Left lung (tissue), 10 donors: ENCODE results near the gene MAPK9. TPM values are rescaled to one million over a fixed set of nuclear protein-coding genes. Genes with fewer than 3 reads are reported as not detected.

Experiments
- ATAC-seq: fragments of 200-7000 bp; cut with Tn5 transposase; one replicate; pipeline ENCODE4 v1.9.1; 2020; ENCODE audit warnings: moderate library complexity
- DNase-seq, 4 donors: peaks; one replicate each; pipeline ENCODE4 v3.0.0-alpha.2; 2013 to 2020
- H3K27ac ChIP-seq, 2 donors: fragments of 200-600 bp; sonication (generic) in 1 of 2; one replicate each; pipeline versions ENCODE4 v1.5.0 to v1.8.0; 2020 to 2021
- H3K27me3 ChIP-seq, 2 donors: fragments of 200-600 bp; sonication (generic) in 1 of 2; one replicate each; pipeline versions ENCODE4 v1.5.0 to v1.8.0; 2020 to 2021
- H3K36me3 ChIP-seq, 2 donors: fragments of 200-600 bp; sonication (generic) in 1 of 2; one replicate each; pipeline versions ENCODE4 v1.5.0 to v1.8.0; 2020 to 2021
- H3K4me1 ChIP-seq, 2 donors: fragments of 200-600 bp; one replicate each; pipeline ENCODE4 v1.8.0; 2021
- H3K4me3 ChIP-seq, 2 donors: fragments of 200-600 bp; sonication (generic) in 1 of 2; one replicate each; pipeline versions ENCODE4 v1.5.0 to v1.8.0; 2020 to 2021; ENCODE audit warnings: mild to moderate bottlenecking in 1 of 2
- H3K9me3 ChIP-seq, 2 donors: fragments of 200-600 bp; sonication (generic) in 1 of 2; one replicate each; pipeline versions ENCODE4 v1.5.0 to v1.8.0; 2020 to 2021
- CTCF ChIP-seq, 2 donors: fragments of 200-600 bp; sonication (generic) in 1 of 2; IDR thresholded peaks; one replicate each; pipeline versions ENCODE4 v1.5.0 to v1.8.0; 2021; ENCODE audit warnings: antibody characterized with exemption in 2 of 2
- intact Hi-C, 2 donors: fragments of 100-400 bp; cut with DNase I; formaldehyde crosslinking; loops; one replicate each; pipeline versions ENCODE4 v1.11.2 to v1.14.2; 2022
- polyA plus RNA-seq, 6 donors: library from polyadenylated mRNA; unstranded; fragments of 120-200 nt; gene quantifications; one replicate each; pipeline ENCODE4 v1.2.1, GENCODE V29; 2013; ENCODE audit not compliant: insufficient read length in 6 of 6
- total RNA-seq, 2 donors: library from RNA; stranded (reverse); fragmentation: NEBNext Ultra II Directional; extraction: Animal tissue kit (Norgen Biotek cat#: 25700); gene quantifications; one replicate each; pipeline ENCODE4 v1.2.1, GENCODE V29; 2021
- donor health status: DM: no; HTN: yes; CAD: no.
- donor health status: DM: no; HTN: no; CAD: no.

Gene MAPK9
- total and polyA plus RNA-seq, 8 donors = 36.2 to 44.9 (median 38.4) TPM

GRCh38 chr5:180283026-180283615 is 8.8 kb downstream of the MAPK9 start:
- no peak for TF ChIP-seq CTCF (IDR thresholded peaks at IDR 0.05)
- Histone ChIP-seq H3K4me3 (no peak overlapping the region), H3K36me3 (peaks cover 0 to 55% of the 10 kb centered on the region in 2 donors), H3K4me1 (peaks cover 0 to 5% of the 10 kb centered on the region in 2 donors), H3K27ac (no peak overlapping the region), H3K9me3 (peaks cover 0 to 3% of the 10 kb centered on the region in 2 donors), H3K27me3 (no peaks in the 10 kb centered on the region)
- intact Hi-C loops = no loop called here
- DNase-seq (no peak), ATAC-seq (no peak)

DNA sequence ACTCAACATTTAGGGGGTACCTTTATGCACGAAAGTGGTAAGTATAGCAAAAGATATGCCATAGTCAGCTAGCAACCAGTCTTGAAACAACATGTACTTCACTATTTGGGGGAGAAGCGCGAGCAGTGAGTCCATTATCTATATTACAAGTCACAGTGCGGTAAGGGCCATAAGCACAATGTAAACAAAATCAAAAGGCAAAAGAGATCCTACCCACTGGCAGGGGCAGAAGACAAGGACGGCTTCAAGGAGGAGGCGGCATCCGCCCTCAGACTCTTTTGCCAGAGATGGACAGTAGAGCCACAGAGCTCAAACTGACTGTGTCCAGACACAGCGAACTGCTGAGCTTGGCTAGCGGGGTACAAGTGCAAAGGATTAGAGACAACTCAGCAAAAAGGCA is 9.6 kb downstream of the MAPK9 start:
- H3K4me3 ChIP-seq = no peak overlapping the region
- H3K27ac ChIP-seq = no peak overlapping the region
- intact Hi-C loops = no loop called here
- peaks cover 0 to 63% of the 10 kb centered on the region in 2 donors for H3K36me3 ChIP-seq
- no peak for ATAC-seq
- H3K4me1 ChIP-seq = peaks cover 0 to 4% of the 10 kb centered on the region in 2 donors
- no peaks in the 10 kb centered on the region for H3K27me3 ChIP-seq
- H3K9me3 ChIP-seq = peaks cover 0 to 7% of the 10 kb centered on the region in 2 donors
- DNase-seq = no peak
- no peak for TF ChIP-seq CTCF (IDR thresholded peaks at IDR 0.05)

DNA sequence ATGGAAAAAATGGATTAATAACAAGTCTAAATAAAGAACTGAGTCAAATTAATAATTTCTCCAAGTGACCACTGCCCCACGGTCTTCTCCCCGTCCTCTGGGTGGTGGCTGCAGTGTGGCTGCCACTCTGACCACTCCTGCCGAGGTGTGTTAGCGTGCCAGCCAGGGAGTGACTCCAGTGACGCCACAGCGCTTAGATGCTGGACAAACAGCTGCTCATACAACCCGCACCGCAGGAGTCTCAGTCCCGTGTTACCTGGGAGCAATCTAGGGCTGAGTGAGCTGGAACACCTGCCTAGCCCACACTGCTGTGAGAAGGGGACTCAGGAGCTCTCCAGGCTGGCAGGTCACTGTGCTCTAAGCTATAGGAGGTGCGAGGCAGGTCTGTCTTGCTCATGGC is 10.2 kb downstream of the MAPK9 start:
- Histone ChIP-seq H3K27me3 (no peaks in the 10 kb centered on the region), H3K9me3 (peaks cover 0 to 7% of the 10 kb centered on the region in 2 donors), H3K36me3 (peaks cover 0 to 69% of the 10 kb centered on the region in 2 donors), H3K4me3 (no peak overlapping the region), H3K27ac (no peak overlapping the region), H3K4me1 (no peaks in the 10 kb centered on the region)
- TF ChIP-seq CTCF (IDR thresholded peaks at IDR 0.05) = no peak
- DNase-seq (no peak), ATAC-seq (no peak)
- intact Hi-C loops = no loop called here

DNA sequence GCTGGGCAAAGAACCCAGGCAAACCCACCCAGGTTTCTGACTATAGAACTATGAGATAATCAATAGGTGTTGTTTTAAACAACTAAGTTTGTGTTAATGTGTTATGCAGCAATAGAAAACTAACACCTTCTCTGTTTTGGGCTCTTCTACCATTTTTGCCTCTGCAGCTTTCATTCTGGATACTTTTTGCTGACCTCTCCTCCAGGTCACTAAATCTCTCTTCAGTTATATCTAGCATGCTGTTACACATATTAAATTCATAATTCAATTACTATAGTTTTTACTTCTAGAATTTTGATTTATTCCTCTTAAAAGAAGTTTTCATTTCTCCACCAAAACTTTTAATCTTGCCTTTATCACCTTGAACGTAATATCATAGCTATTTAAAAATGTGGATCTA is 17.2 kb downstream of the MAPK9 start:
- no peak for ATAC-seq
- no peak overlapping the region for H3K27ac ChIP-seq
- no peak for DNase-seq
- TF ChIP-seq CTCF (IDR thresholded peaks at IDR 0.05) = no peak
- H3K4me1 ChIP-seq = no peaks in the 10 kb centered on the region
- no peaks in the 10 kb centered on the region for H3K27me3 ChIP-seq
- intact Hi-C loops = no loop called here
- peaks cover 0 to 83% of the 10 kb centered on the region in 2 donors for H3K36me3 ChIP-seq
- peaks cover 0 to 71% of the 10 kb centered on the region in 2 donors for H3K9me3 ChIP-seq
- H3K4me3 ChIP-seq = no peak overlapping the region

- peaks cover 0 to 92% of the 10 kb centered on the region in 2 donors for H3K9me3 ChIP-seq
- H3K4me3 ChIP-seq = no peak overlapping the region
- no peaks in the 10 kb centered on the region for H3K27me3 ChIP-seq
- peaks cover 0 to 83% of the 10 kb centered on the region in 2 donors for H3K36me3 ChIP-seq
- H3K27ac ChIP-seq = no peak overlapping the region
- intact Hi-C loops = no loop called here
- ATAC-seq (no peak), DNase-seq (no peak)
- TF ChIP-seq CTCF (IDR thresholded peaks at IDR 0.05) = no peak
- H3K4me1 ChIP-seq = no peaks in the 10 kb centered on the region
Measured at GRCh38 chr5:180271221-180271620, 20.7 kb downstream of the MAPK9 start.
